HEK293 (cell line): ENCODE measurements around the gene ZNF423.

ENCODE experiments used
- CTCF ChIA-PET: fragments of 350-600 bp; formaldehyde crosslinking; extraction: SDS; loops from one replicate; lab custom pipeline; 2021; ENCODE audit warnings: antibody characterized with exemption; lab: Yijun Ruan, JAX
- POLR2A ChIA-PET: fragments of 300-600 bp; formaldehyde crosslinking; extraction: SDS; loops from one replicate; lab custom pipeline; 2020; ENCODE audit warnings: antibody characterized with exemption, inconsistent platforms; lab: Yijun Ruan, JAX
- H3K27ac ChIP-seq: fragments of 200-500 bp; sonication (Bioruptor generic); 2 replicates; pipeline ENCODE4 v1.5.1; 2014; ENCODE audit warnings: low read depth, low read length, control low read depth, inconsistent platforms; ENCODE audit errors: extremely low read depth
- H3K36me3 ChIP-seq, 2 experiments: fragments of 200-500 bp in 1 of 2; sonication (Bioruptor generic) in 1 of 2; 1 replicate in 1 of 2; 2 replicates in 1 of 2; pipeline ENCODE4 v1.5.1; 2014 to 2017; ENCODE audit warnings: inconsistent platforms in 2 of 2, low read length in 2 of 2; ENCODE audit not compliant: control insufficient read depth in 2 of 2, insufficient read depth in 1 of 2
- H3K4me1 ChIP-seq: fragments of 200-500 bp; sonication (Bioruptor generic); 2 replicates; pipeline ENCODE4 v1.5.1; 2014; ENCODE audit warnings: mild to moderate bottlenecking, low read length, inconsistent platforms; ENCODE audit not compliant: control insufficient read depth, insufficient read depth
- H3K4me3 ChIP-seq: 2 replicates; pipeline ENCODE4 v1.5.1; 2011; ENCODE audit warnings: low read depth, mild to moderate bottlenecking, control low read depth, low read length, moderate library complexity
- H3K9me3 ChIP-seq: fragments of 200-500 bp; sonication (Bioruptor generic); 2 replicates; pipeline ENCODE4 v1.5.1; 2014; ENCODE audit warnings: low read depth, low read length, inconsistent platforms; ENCODE audit not compliant: control insufficient read depth, insufficient read depth
- GLI2 ChIP-seq: fragments of 450-650 bp; formaldehyde crosslinking; IDR thresholded peaks from 2 replicates; pipeline ENCODE4; 2017; ENCODE audit warnings: missing biosample characterization, missing genetic modification characterization, low read depth, borderline replicate concordance
- HOXD13 ChIP-seq: sonication (generic); formaldehyde crosslinking; IDR thresholded peaks from 2 replicates; pipeline ENCODE4 v1.8.0; 2022; ENCODE audit warnings: missing genetic modification reagents, borderline replicate concordance
- KLF10 ChIP-seq: fragments of 450-650 bp; IDR thresholded peaks from 2 replicates; pipeline ENCODE4 v1.5.1; 2018; ENCODE audit warnings: missing biosample characterization, mild to moderate bottlenecking, missing genetic modification characterization
- KLF7 ChIP-seq: fragments of 450-650 bp; formaldehyde crosslinking; IDR thresholded peaks from 2 replicates; pipeline ENCODE4 v1.5.1; 2016; ENCODE audit warnings: missing biosample characterization, missing genetic modification characterization, borderline replicate concordance
- ZBTB17 ChIP-seq: fragments of 450-650 bp; formaldehyde crosslinking; IDR thresholded peaks from 2 replicates; pipeline ENCODE4 v1.5.1; 2016; ENCODE audit warnings: missing biosample characterization, missing genetic modification characterization
- ZBTB20 ChIP-seq: fragments of 450-650 bp; formaldehyde crosslinking; IDR thresholded peaks from 2 replicates; pipeline ENCODE4 v1.5.1; 2016; ENCODE audit warnings: missing biosample characterization, missing genetic modification characterization
- ZFP37 ChIP-seq: fragments of 450-650 bp; formaldehyde crosslinking; IDR thresholded peaks from 2 replicates; pipeline ENCODE4 v1.5.1; 2016; ENCODE audit warnings: missing biosample characterization, missing genetic modification characterization
- ZNF138 ChIP-seq: fragments of 450-650 bp; formaldehyde crosslinking; IDR thresholded peaks from 2 replicates; pipeline ENCODE4 v1.5.1; 2016; ENCODE audit warnings: missing biosample characterization, missing genetic modification characterization, borderline replicate concordance
- ZNF274 ChIP-seq, 2 experiments: fragments of 200-500 bp in 1 of 2; fragments of 450-650 bp in 1 of 2; sonication (Bioruptor generic) in 1 of 2; formaldehyde crosslinking in 1 of 2; IDR thresholded peaks; 2 replicates each; pipeline versions ENCODE4 v1.5.1 to v1.6.1; 2014 to 2016; ENCODE audit warnings: borderline replicate concordance in 1 of 2, inconsistent platforms in 1 of 2, low read length in 1 of 2, missing biosample characterization in 1 of 2, missing genetic modification characterization in 1 of 2
- ZNF292 ChIP-seq: fragments of 450-650 bp; formaldehyde crosslinking; IDR thresholded peaks from 2 replicates; pipeline ENCODE4 v1.5.1; 2016; ENCODE audit warnings: low read depth, missing biosample characterization, missing genetic modification characterization, borderline replicate concordance
- ZNF335 ChIP-seq: fragments of 450-650 bp; formaldehyde crosslinking; conservative IDR thresholded peaks from 2 replicates; pipeline ENCODE4 v1.5.1; 2016; ENCODE audit warnings: missing biosample characterization, missing genetic modification characterization
- ZNF341 ChIP-seq: fragments of 450-650 bp; formaldehyde crosslinking; IDR thresholded peaks from 2 replicates; pipeline ENCODE4; 2016; ENCODE audit warnings: low read depth, missing biosample characterization, missing genetic modification characterization
- ZNF354C ChIP-seq: fragments of 450-650 bp; formaldehyde crosslinking; IDR thresholded peaks from 2 replicates; pipeline ENCODE4 v1.5.1; 2016; ENCODE audit warnings: missing biosample characterization, missing genetic modification characterization, low read depth, borderline replicate concordance
- ZNF747 ChIP-seq: fragments of 450-650 bp; formaldehyde crosslinking; IDR thresholded peaks from 2 replicates; pipeline ENCODE4 v1.5.1; 2016; ENCODE audit warnings: missing biosample characterization, missing genetic modification characterization
- TF ChIP-seq, protein P1 (sequence below): fragments of 450-650 bp; formaldehyde crosslinking; IDR thresholded peaks from 2 replicates; pipeline ENCODE4 v1.5.1; 2016; ENCODE audit warnings: missing biosample characterization, missing genetic modification characterization, borderline replicate concordance
- TF ChIP-seq, protein P2 (sequence below): sonication (generic); formaldehyde crosslinking; IDR thresholded peaks from 2 replicates; pipeline ENCODE4 v1.8.1; 2022; ENCODE audit warnings: mild to moderate bottlenecking, moderate library complexity, missing genetic modification reagents
- TF ChIP-seq, protein P3 (sequence below): fragments of 450-650 bp; formaldehyde crosslinking; IDR thresholded peaks from 2 replicates; pipeline ENCODE4 v1.5.1; 2016; ENCODE audit warnings: missing biosample characterization, missing genetic modification characterization
- TF ChIP-seq, protein P4 (sequence below): fragments of 450-650 bp; formaldehyde crosslinking; IDR thresholded peaks from 2 replicates; pipeline ENCODE4 v1.5.1; 2017; ENCODE audit warnings: missing biosample characterization, missing genetic modification characterization

Gene ZNF423

DNA sequence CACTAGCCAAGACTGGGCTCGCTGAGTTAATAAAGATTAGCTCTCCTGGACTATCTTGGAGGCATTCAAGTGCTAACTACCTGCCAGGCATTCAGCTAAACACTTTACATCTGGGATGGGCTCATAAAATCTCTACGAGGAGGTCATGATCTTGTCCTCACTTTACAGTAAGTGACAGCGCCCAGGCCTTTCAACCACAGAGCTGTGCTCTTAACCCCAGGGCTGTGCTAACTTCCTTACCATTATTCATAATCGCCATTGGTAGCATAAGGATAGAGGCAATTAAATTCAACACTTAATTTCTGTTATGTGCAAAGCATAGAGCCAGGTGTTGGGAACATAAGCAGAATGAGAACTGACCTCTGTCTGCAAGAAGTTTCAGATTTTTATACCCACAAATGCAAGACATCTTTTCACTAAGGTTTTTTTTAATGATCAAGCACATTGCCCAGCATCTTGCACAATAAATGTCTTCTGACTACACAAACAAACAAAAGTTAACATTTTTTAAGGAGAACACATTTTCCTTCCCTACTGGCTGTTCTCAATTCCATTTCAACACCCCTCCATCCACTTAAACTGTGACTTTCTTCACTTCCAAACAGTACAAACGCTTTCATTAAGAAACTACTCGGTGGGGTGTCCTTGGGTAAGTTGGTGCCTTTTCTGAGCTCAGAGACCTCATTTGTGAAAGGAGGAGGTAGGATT lies 310.0 kb downstream of the ZNF423 start:
- no peaks in the 10 kb centered on the region for H3K4me1 ChIP-seq
- H3K4me3 ChIP-seq: no peak overlapping the region
- TF ChIP-seq ZNF747 (tag by site-specific recombination) (no peak), ZBTB20 (tag by site-specific recombination) (no peak), KLF7 (tag by site-specific recombination) (no peak), ZNF292 (tag by site-specific recombination) (no peak)
- TF ChIP-seq, protein P1, sequence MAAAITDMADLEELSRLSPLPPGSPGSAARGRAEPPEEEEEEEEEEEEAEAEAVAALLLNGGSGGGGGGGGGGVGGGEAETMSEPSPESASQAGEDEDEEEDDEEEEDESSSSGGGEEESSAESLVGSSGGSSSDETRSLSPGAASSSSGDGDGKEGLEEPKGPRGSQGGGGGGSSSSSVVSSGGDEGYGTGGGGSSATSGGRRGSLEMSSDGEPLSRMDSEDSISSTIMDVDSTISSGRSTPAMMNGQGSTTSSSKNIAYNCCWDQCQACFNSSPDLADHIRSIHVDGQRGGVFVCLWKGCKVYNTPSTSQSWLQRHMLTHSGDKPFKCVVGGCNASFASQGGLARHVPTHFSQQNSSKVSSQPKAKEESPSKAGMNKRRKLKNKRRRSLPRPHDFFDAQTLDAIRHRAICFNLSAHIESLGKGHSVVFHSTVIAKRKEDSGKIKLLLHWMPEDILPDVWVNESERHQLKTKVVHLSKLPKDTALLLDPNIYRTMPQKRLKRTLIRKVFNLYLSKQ (tag by site-specific recombination): no peak
- ChIA-PET POLR2A (no interaction called here), CTCF (interaction anchor here (0.6 kb wide), 2 partner anchors 217 to 255 kb away, joined by 3 read pairs; no protein-coding TSS in a partner anchor)
- no peak overlapping the region for H3K27ac ChIP-seq
- no peaks in the 10 kb centered on the region for H3K9me3 ChIP-seq
- H3K36me3 ChIP-seq: no peaks in the 10 kb centered on the region

DNA sequence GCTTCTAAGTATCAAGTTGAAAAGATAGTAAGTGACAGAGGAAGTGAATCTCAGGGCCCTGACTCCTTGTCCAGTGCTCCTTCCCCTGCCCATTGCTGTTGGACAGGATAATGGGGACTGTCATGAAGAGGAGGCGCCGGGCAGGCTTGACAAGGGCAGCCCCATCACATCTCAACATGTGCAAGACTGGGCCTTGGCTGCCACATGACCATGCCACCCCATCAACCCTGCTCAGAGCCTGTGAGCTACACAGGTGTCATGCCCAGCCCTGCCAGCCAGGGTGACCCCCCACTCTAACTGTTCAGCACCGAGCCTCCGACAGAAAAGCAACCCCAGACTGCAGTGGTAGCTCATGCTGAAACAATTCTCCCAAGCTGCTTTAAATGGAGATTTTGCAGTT lies 310.7 kb downstream of the ZNF423 start:
- no peak overlapping the region for H3K27ac ChIP-seq
- POLR2A ChIA-PET: no interaction called here

DNA sequence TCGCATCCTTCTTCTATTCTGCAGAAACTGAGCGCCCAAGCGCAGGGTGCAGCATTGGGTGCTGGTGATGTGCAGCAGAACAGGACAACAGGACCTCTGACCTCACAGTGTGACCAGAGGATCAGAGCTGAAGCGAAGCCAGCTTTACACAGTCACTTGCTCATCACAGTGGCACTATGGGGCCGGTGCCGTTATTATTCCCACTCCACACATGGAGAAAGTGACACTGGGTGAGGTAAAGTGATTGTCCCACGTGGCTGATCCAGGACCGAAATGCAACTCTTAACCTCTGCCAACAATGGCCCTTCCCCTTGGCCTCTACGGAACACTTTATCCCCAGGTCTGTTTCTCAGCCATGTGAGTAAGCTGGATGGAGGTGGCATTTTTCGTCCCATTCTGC lies 311.1 kb downstream of the ZNF423 start:
- Histone ChIP-seq H3K4me1 (no peaks in the 10 kb centered on the region), H3K36me3 (no peaks in the 10 kb centered on the region), H3K9me3 (no peaks in the 10 kb centered on the region)
- CTCF ChIA-PET: interaction anchor here (0.6 kb wide), 1 partner anchor 1314 kb away, joined by 3 read pairs; no protein-coding TSS in a partner anchor
- POLR2A ChIA-PET: no interaction called here
- TF ChIP-seq ZBTB17 (tag by site-specific recombination) (no peak), GLI2 (tag by site-specific recombination) (no peak), HOXD13 (CRISPR knock-in tag) (no peak)
- TF ChIP-seq, protein P2, sequence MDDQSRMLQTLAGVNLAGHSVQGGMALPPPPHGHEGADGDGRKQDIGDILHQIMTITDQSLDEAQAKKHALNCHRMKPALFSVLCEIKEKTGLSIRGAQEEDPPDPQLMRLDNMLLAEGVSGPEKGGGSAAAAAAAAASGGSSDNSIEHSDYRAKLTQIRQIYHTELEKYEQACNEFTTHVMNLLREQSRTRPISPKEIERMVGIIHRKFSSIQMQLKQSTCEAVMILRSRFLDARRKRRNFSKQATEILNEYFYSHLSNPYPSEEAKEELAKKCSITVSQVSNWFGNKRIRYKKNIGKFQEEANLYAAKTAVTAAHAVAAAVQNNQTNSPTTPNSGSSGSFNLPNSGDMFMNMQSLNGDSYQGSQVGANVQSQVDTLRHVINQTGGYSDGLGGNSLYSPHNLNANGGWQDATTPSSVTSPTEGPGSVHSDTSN: no peak
- TF ChIP-seq, all 188 proteins: peak for 0
- H3K4me3 ChIP-seq: no peak overlapping the region
- no peak overlapping the region for H3K27ac ChIP-seq

More for the DNA sequence above, 310.7 kb downstream of the ZNF423 start:
- Histone ChIP-seq H3K4me3 (no peak overlapping the region), H3K9me3 (no peaks in the 10 kb centered on the region), H3K36me3 (no peaks in the 10 kb centered on the region), H3K4me1 (no peaks in the 10 kb centered on the region)
- TF ChIP-seq, protein P3, sequence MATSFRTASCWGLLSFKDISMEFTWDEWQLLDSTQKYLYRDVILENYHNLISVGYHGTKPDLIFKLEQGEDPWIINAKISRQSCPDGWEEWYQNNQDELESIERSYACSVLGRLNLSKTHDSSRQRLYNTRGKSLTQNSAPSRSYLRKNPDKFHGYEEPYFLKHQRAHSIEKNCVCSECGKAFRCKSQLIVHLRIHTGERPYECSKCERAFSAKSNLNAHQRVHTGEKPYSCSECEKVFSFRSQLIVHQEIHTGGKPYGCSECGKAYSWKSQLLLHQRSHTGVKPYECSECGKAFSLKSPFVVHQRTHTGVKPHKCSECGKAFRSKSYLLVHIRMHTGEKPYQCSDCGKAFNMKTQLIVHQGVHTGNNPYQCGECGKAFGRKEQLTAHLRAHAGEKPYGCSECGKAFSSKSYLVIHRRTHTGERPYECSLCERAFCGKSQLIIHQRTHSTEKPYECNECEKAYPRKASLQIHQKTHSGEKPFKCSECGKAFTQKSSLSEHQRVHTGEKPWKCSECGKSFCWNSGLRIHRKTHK (tag by site-specific recombination): no peak
- TF ChIP-seq ZNF274 (IDR thresholded peaks at IDR 0.05; ENCODE audit: low read length) (no peak), ZNF274 (tag by site-specific recombination; IDR thresholded peaks at IDR 0.05; ENCODE audit: borderline replicate concordance) (no peak)
- CTCF ChIA-PET: interaction anchor here (0.6 kb wide), 2 partner anchors 218 to 1314 kb away, joined by 3 read pairs; no protein-coding TSS in a partner anchor

DNA sequence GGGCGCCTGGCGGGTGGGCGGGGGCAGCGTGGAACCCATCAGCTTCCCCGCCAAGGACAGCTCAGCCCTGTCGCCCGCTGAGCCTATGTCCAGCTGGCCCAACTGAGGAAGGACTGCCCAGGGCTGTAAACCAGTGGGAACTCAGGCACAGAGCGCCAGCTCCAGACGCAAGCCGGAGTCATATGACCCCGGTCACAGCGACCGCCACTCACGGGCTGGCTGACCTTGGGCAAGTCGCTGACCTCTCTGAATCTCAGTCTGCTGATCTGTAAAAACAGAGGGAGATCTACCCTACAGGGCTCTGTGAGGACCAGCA lies 312.3 kb downstream of the ZNF423 start:
- H3K36me3 ChIP-seq: no peaks in the 10 kb centered on the region
- TF ChIP-seq ZNF138: no peak
- no peak for TF ChIP-seq ZNF341 (tag by site-specific recombination)
- TF ChIP-seq, protein P4, sequence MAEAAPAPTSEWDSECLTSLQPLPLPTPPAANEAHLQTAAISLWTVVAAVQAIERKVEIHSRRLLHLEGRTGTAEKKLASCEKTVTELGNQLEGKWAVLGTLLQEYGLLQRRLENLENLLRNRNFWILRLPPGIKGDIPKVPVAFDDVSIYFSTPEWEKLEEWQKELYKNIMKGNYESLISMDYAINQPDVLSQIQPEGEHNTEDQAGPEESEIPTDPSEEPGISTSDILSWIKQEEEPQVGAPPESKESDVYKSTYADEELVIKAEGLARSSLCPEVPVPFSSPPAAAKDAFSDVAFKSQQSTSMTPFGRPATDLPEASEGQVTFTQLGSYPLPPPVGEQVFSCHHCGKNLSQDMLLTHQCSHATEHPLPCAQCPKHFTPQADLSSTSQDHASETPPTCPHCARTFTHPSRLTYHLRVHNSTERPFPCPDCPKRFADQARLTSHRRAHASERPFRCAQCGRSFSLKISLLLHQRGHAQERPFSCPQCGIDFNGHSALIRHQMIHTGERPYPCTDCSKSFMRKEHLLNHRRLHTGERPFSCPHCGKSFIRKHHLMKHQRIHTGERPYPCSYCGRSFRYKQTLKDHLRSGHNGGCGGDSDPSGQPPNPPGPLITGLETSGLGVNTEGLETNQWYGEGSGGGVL (tag by site-specific recombination): no peak
- TF ChIP-seq ZNF335: no peak
- no peak for TF ChIP-seq KLF10
- TF ChIP-seq ZNF354C (tag by site-specific recombination): no peak
- no peak for TF ChIP-seq ZFP37 (tag by site-specific recombination)

More for the DNA sequence above, 312.3 kb downstream of the ZNF423 start:
- Histone ChIP-seq H3K4me3 (no peak overlapping the region), H3K4me1 (no peaks in the 10 kb centered on the region), H3K9me3 (no peaks in the 10 kb centered on the region), H3K27ac (no peak overlapping the region)
- CTCF ChIA-PET: interaction anchor here (0.5 to 1.1 kb wide), 2 partner anchors 13 to 1952 kb away, joined by 4 read pairs; no protein-coding TSS in a partner anchor
- POLR2A ChIA-PET: no interaction called here
